WI38 (cell line): ENCODE results near the gene KRT15.

ENCODE experiments used
- H3K4me3 ChIP-seq: 2 replicates; pipeline ENCODE4 v1.5.1; 2011; ENCODE audit warnings: low read depth, mild to moderate bottlenecking, control low read depth, low read length
- CTCF ChIP-seq: IDR thresholded peaks from 2 replicates; pipeline ENCODE4 v1.5.1; 2012; ENCODE audit warnings: low read depth, mild to moderate bottlenecking, control low read depth, low read length

KRT15 gene

GRCh38 chr17:41548844-41549595 lies 30.3 kb upstream of the KRT15 start:
- peak overlapping the region; percentile 24; the same call in 1 of the 2 replicates for H3K4me3 ChIP-seq

GRCh38 chr17:41547921-41548843 lies 29.5 kb upstream of the KRT15 start:
- TF ChIP-seq CTCF = no peak
- peak overlapping the region; percentile 24; the same call in 1 of the 2 replicates for H3K4me3 ChIP-seq

More at GRCh38 chr17:41548844-41549595, 30.3 kb upstream of the KRT15 start:
- peak; percentile 75 for TF ChIP-seq CTCF

DNA sequence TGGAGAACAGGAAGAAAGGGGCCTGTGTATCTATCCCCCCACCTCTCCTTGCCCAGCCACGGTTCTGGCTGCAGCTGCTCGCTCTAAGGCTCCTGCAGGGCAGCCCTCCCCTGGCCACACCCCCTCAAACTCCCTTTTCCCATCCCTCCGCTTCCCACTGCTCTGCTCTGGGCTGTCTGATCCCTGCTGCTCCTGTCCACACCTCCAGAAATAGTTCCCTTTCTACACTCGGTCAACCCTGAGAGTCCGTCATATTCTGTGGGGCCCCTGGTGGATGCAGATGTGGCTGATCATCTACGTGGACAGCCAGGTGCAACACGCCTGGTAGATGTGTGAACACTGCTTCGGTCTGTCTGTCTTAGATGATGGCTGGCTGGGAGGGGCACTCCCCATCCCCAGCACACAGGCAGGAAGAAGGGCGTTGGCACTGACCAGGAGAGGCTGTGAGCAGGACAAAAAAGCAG lies 28.7 kb upstream of the KRT15 start:
- no peak overlapping the region for H3K4me3 ChIP-seq
- TF ChIP-seq CTCF = no peak

DNA sequence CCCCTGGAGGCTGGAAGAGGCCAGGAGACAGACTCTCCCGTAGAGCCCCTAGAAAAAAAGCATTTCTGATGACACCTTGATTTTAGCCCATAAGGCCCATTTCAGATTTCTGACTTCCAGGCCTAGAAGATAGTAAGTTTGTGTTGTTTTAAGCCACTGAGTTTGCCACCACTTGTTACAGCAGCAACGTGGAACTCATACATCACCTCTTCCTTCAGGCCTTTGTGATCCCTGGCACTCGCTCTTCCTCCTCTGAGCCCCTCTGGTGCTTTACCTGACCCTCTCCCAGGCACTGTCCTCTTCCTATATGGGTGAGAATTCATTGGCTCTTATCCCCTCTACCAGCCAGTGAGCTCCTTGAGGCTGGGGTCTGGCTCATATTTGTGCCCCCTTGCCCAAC lies 28.1 kb upstream of the KRT15 start:
- H3K4me3 ChIP-seq = no peak overlapping the region
- TF ChIP-seq CTCF = no peak

GRCh38 chr17:41545829-41546410 lies 27.2 kb upstream of the KRT15 start:
- H3K4me3 ChIP-seq = no peak overlapping the region
- no peak for TF ChIP-seq CTCF

DNA sequence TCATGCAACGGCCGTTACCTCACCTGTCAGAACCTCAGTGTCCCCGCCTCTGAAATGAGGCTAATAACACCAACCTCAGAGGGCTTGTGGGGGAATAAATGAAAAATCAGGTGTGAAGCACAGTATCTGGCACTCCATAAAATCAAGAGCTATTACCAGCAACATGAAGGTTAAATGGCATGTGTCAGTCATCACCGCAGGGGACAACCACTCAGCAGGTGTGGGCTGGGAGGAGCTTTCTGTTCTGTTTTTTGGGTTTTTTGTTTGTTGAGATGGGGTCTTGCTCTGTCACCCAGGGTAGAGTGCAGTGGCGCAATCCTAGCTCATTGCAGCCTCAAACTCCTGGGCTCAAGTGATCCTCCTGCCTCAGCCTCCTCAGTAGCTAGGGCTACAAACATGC lies 26.2 kb upstream of the KRT15 start:
- no peak for TF ChIP-seq CTCF
- H3K4me3 ChIP-seq = no peak overlapping the region
